Measurements from ENCODE around the gene PLEKHH2. TPM values are rescaled to one million over a fixed set of nuclear protein-coding genes. Genes with fewer than 3 reads are reported as not detected.
A peak's percentile ranks its signal among the peaks of the same experiment; 100 is the strongest.

Gene PLEKHH2
- total and polyA plus RNA-seq, 2 of the 13 experiments (the other 11 are each of a cell fraction or from before 2014, with no cell fraction given) = 1.1 to 3.0 TPM

GRCh38 chr2:43634604-43635306 is 2.3 kb upstream of the PLEKHH2 start (continued):
- TF ChIP-seq FLYWCH1 (CRISPR knock-in tag; IDR thresholded peaks at IDR 0.05) (no peak), JDP2 (CRISPR knock-in tag; IDR thresholded peaks at IDR 0.05; ENCODE audit: borderline replicate concordance) (no peak), ZFP90 (CRISPR knock-in tag; IDR thresholded peaks at IDR 0.05; ENCODE audit: borderline replicate concordance) (no peak), MATR3 (CRISPR knock-in tag; IDR thresholded peaks at IDR 0.05) (no peak), MED8 (CRISPR knock-in tag; IDR thresholded peaks at IDR 0.05; ENCODE audit: insufficient replicate concordance) (no peak), FOSL2 (CRISPR knock-in tag; IDR thresholded peaks at IDR 0.05) (peak; percentile 96), NFIC (IDR thresholded peaks at IDR 0.05; ENCODE audit: low read length) (peak; percentile 92; the same call in 1 of the 2 replicates), ZBTB7A (CRISPR knock-in tag; IDR thresholded peaks at IDR 0.05) (no peak), HBP1 (CRISPR knock-in tag; IDR thresholded peaks at IDR 0.05; ENCODE audit: low read depth) (no peak), MXI1 (IDR thresholded peaks at IDR 0.05; ENCODE audit: borderline replicate concordance, low read depth, low read length) (peak; percentile 57; the same call in 2 of the 3 replicates), ZNF468 (CRISPR knock-in tag; IDR thresholded peaks at IDR 0.05) (no peak), MIER2 (CRISPR knock-in tag; IDR thresholded peaks at IDR 0.05) (no peak), SALL2 (CRISPR knock-in tag; IDR thresholded peaks at IDR 0.05) (no peak), ZNF251 (CRISPR knock-in tag; IDR thresholded peaks at IDR 0.05) (no peak), HNRNPL (IDR thresholded peaks at IDR 0.05; ENCODE audit: low read depth, low read length) (no peak), MAFF (IDR thresholded peaks at IDR 0.05; ENCODE audit: low read depth, low read length) (peak; percentile 36), KAT7 (CRISPR knock-in tag; IDR thresholded peaks at IDR 0.05; ENCODE audit: borderline replicate concordance) (no peak; the same call in 1 of the 2 replicates), NFE2L1 (CRISPR knock-in tag; IDR thresholded peaks at IDR 0.05; ENCODE audit: borderline replicate concordance) (no peak), RFXANK (CRISPR knock-in tag; IDR thresholded peaks at IDR 0.05) (no peak), ZSCAN25 (CRISPR knock-in tag; IDR thresholded peaks at IDR 0.05) (no peak), NR3C1 (CRISPR knock-in tag; IDR thresholded peaks at IDR 0.05) (no peak), CCAR2 (optimal IDR thresholded peaks at IDR 0.05; ENCODE audit: low read depth, low read length) (no peak), ZNF879 (CRISPR knock-in tag; IDR thresholded peaks at IDR 0.05) (no peak), ZEB1 (IDR thresholded peaks at IDR 0.05; ENCODE audit: insufficient replicate concordance, low read depth) (no peak), HNRNPK (IDR thresholded peaks at IDR 0.05; ENCODE audit: low read depth, low read length, poor library complexity, severe bottlenecking) (no peak), ZNF775 (CRISPR knock-in tag; IDR thresholded peaks at IDR 0.05; ENCODE audit: borderline replicate concordance) (peak; percentile 62; the same call in 1 of the 2 replicates), FOXP1 (IDR thresholded peaks at IDR 0.05) (peak; percentile 63), FOXP1 (CRISPR knock-in tag; IDR thresholded peaks at IDR 0.05) (peak; percentile 94)
- TF ChIP-seq, protein P1, sequence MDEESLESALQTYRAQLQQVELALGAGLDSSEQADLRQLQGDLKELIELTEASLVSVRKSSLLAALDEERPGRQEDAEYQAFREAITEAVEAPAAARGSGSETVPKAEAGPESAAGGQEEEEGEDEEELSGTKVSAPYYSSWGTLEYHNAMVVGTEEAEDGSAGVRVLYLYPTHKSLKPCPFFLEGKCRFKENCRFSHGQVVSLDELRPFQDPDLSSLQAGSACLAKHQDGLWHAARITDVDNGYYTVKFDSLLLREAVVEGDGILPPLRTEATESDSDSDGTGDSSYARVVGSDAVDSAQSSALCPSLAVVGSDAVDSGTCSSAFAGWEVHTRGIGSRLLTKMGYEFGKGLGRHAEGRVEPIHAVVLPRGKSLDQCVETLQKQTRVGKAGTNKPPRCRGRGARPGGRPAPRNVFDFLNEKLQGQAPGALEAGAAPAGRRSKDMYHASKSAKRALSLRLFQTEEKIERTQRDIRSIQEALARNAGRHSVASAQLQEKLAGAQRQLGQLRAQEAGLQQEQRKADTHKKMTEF (CRISPR knock-in tag; IDR thresholded peaks at IDR 0.05) = peak; percentile 97
- TF ChIP-seq, protein P2, sequence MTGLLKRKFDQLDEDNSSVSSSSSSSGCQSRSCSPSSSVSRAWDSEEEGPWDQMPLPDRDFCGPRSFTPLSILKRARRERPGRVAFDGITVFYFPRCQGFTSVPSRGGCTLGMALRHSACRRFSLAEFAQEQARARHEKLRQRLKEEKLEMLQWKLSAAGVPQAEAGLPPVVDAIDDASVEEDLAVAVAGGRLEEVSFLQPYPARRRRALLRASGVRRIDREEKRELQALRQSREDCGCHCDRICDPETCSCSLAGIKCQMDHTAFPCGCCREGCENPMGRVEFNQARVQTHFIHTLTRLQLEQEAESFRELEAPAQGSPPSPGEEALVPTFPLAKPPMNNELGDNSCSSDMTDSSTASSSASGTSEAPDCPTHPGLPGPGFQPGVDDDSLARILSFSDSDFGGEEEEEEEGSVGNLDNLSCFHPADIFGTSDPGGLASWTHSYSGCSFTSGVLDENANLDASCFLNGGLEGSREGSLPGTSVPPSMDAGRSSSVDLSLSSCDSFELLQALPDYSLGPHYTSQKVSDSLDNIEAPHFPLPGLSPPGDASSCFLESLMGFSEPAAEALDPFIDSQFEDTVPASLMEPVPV (CRISPR knock-in tag; IDR thresholded peaks at IDR 0.05) = no peak
